ACHN (cell line): ENCODE results near the gene PACRG.

Experiments used
- DNase-seq: peaks from one replicate; pipeline ENCODE4 v3.0.0-alpha.2; 2015
- in situ Hi-C: cut with HindIII; loops from 2 replicates; pipeline ENCODE4 v1.10.0; 2017; ENCODE audit warnings: low sequenced_read_pairs, low pct_ligation_motif_present, low pct_unique_long_range_greater_than_20kb

The PACRG gene

GRCh38 chr6:162751211-162751859, 23.6 kb downstream of the PACRG start:
- no peak for DNase-seq
- in situ Hi-C loops: no loop called here

- no peak for DNase-seq
- in situ Hi-C loops: no loop called here
These were observed 26.0 kb downstream of the PACRG start for GRCh38 chr6:162753775-162754174.

GRCh38 chr6:162770136-162770535, 42.4 kb downstream of the PACRG start:
- in situ Hi-C loops: no loop called here
- DNase-seq: no peak

GRCh38 chr6:162770955-162771354, 43.2 kb downstream of the PACRG start:
- in situ Hi-C loops: no loop called here

GRCh38 chr6:162772466-162772865, 44.7 kb downstream of the PACRG start:
- DNase-seq: no peak
- in situ Hi-C loops: no loop called here

More at GRCh38 chr6:162770955-162771354, 43.2 kb downstream of the PACRG start:
- DNase-seq: no peak

- in situ Hi-C loops: no loop called here
- no peak for DNase-seq
These were observed 46.2 kb downstream of the PACRG start for GRCh38 chr6:162773996-162774395.

GRCh38 chr6:162777091-162777490, 49.3 kb downstream of the PACRG start:
- in situ Hi-C loops: no loop called here
- DNase-seq: no peak

GRCh38 chr6:162778603-162779002, 50.8 kb downstream of the PACRG start:
- DNase-seq: no peak
- in situ Hi-C loops: no loop called here

- in situ Hi-C loops: no loop called here
- DNase-seq: no peak
These were observed 58.0 kb downstream of the PACRG start for GRCh38 chr6:162785632-162786242.

- DNase-seq: no peak
- in situ Hi-C loops: no loop called here
These were observed 70.9 kb downstream of the PACRG start for GRCh38 chr6:162798546-162799266.

GRCh38 chr6:162814426-162814973, 86.7 kb downstream of the PACRG start:
- in situ Hi-C loops: no loop called here
- no peak for DNase-seq

- in situ Hi-C loops: no loop called here
- DNase-seq: no peak
These were observed 89.4 kb downstream of the PACRG start for GRCh38 chr6:162817196-162817595.

- no peak for DNase-seq
- in situ Hi-C loops: no loop called here
These were observed 91.5 kb downstream of the PACRG start for GRCh38 chr6:162819284-162819683.

- in situ Hi-C loops: no loop called here
- no peak for DNase-seq
These were observed 93.3 kb downstream of the PACRG start for GRCh38 chr6:162821102-162821501.

- DNase-seq: no peak
- in situ Hi-C loops: no loop called here
These were observed 97.8 kb downstream of the PACRG start for GRCh38 chr6:162825597-162825996.

GRCh38 chr6:162829013-162829742, 101.4 kb downstream of the PACRG start:
- DNase-seq: no peak
- in situ Hi-C loops: no loop called here

- DNase-seq: no peak
- in situ Hi-C loops: no loop called here
These were observed 106.0 kb downstream of the PACRG start for GRCh38 chr6:162833776-162834175.

GRCh38 chr6:162845972-162846371, 118.2 kb downstream of the PACRG start:
- in situ Hi-C loops: no loop called here
- no peak for DNase-seq

- in situ Hi-C loops: no loop called here
- no peak for DNase-seq
These were observed 118.9 kb downstream of the PACRG start for GRCh38 chr6:162846723-162847122.
